ENCODE results near the gene MUCL3. TPM values are rescaled to one million over a fixed set of nuclear protein-coding genes. Genes with fewer than 3 reads are reported as not detected.
"Not testable (repeated sequence)": the region's sequence is repeated elsewhere in the genome, so short reads cannot be mapped to it uniquely, and the experiment has no call there.

MUCL3 gene
- total RNA-seq, 2 experiments from 2014 or later: not detected

DNA sequence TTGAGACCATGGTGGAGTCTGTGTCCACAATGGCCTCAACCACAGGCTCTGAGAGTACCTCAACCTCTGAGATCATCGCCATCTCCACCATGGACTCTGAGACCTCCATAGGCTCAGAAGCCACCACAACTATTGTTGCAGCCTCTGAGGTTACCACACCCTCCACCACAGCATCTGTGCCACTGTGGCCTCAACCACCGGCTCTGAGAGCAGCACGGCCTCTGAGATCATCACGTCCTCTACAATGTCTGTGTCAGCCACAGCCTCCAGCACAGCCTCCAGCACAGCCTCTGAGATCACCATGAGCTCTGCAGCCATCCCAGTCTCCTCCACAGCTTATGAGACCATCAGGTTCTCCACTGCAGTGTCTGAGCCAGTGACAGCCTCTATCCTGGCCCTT is 23.3 kb downstream of the MUCL3 start:
- Histone ChIP-seq H3K27me3 (ENCODE audit: control insufficient read depth in 1 of 2, insufficient read depth in 2 of 2, low read length in 2 of 2) (peaks cover 3 to 4% of the 10 kb centered on the region in 2 experiments), H3K4me1 (ENCODE audit: insufficient read depth, low read length) (peaks cover 8% of the 10 kb centered on the region), H3K4me3 (ENCODE audit: low read length) (no peak overlapping the region), H3K27ac (ENCODE audit: low read depth in 1 of 2, low read length in 2 of 2) (no peak overlapping the region), H3K9me3 (ENCODE audit: control insufficient read depth in 1 of 2, insufficient read depth in 1 of 2, low read length in 2 of 2) (no peaks in the 10 kb centered on the region), H3K36me3 (ENCODE audit: insufficient read depth, low read length) (no peaks in the 10 kb centered on the region)
- ChIA-PET CTCF (no interaction called here), POLR2A (no interaction called here)
- H3K36me3 Mint-ChIP-seq (ENCODE audit: low read depth): no peaks in the 10 kb centered on the region
- H3K4me1 Mint-ChIP-seq (ENCODE audit: low read depth): peaks cover 8% of the 10 kb centered on the region
- no peaks in the 10 kb centered on the region for H3K9me3 Mint-ChIP-seq
- peaks cover 23% of the 10 kb centered on the region for H3K27me3 Mint-ChIP-seq
- H3K27ac Mint-ChIP-seq: no peak overlapping the region
- intact Hi-C loops (cut with DNase I, micrococcal nuclease): no loop called here
- no peak overlapping the region for H3K4me3 Mint-ChIP-seq
- no peak for ATAC-seq (ENCODE audit: poor library complexity)
- no peak for TF ChIP-seq CTCF (IDR thresholded peaks at IDR 0.05)
- DNase-seq: peak in 3 of 14 experiments; percentile 13 to 35 (median 15)

- Histone ChIP-seq H3K36me3 (ENCODE audit: insufficient read depth, low read length) (no peaks in the 10 kb centered on the region), H3K4me1 (ENCODE audit: insufficient read depth, low read length) (peaks cover 8% of the 10 kb centered on the region), H3K27ac (ENCODE audit: low read depth in 1 of 2, low read length in 2 of 2) (no peak overlapping the region), H3K27me3 (ENCODE audit: control insufficient read depth in 1 of 2, insufficient read depth in 2 of 2, low read length in 2 of 2) (peaks cover 0 to 4% of the 10 kb centered on the region in 2 experiments), H3K4me3 (ENCODE audit: low read length) (no peak overlapping the region), H3K9me3 (ENCODE audit: control insufficient read depth in 1 of 2, insufficient read depth in 1 of 2, low read length in 2 of 2) (no peaks in the 10 kb centered on the region)
- ATAC-seq (ENCODE audit: poor library complexity): no peak
- H3K36me3 Mint-ChIP-seq (ENCODE audit: low read depth): no peaks in the 10 kb centered on the region
- intact Hi-C loops (cut with DNase I, micrococcal nuclease): no loop called here
- no peak overlapping the region for H3K27ac Mint-ChIP-seq
- ChIA-PET POLR2A (no interaction called here), CTCF (no interaction called here)
- DNase-seq: no peak
- no peak overlapping the region for H3K4me3 Mint-ChIP-seq
- no peaks in the 10 kb centered on the region for H3K9me3 Mint-ChIP-seq
- peaks cover 8% of the 10 kb centered on the region for H3K4me1 Mint-ChIP-seq (ENCODE audit: low read depth)
- peaks cover 19% of the 10 kb centered on the region for H3K27me3 Mint-ChIP-seq
- no peak for TF ChIP-seq CTCF (IDR thresholded peaks at IDR 0.05)
Measured at GRCh38 chr6:30965140-30965601, 24.4 kb downstream of the MUCL3 start.

- intact Hi-C loops (cut with DNase I, micrococcal nuclease): no loop called here
- H3K4me3 ChIP-seq (ENCODE audit: low read length): no peak overlapping the region
- peaks cover 0 to 4% of the 10 kb centered on the region in 2 experiments for H3K27me3 ChIP-seq (ENCODE audit: control insufficient read depth in 1 of 2, insufficient read depth in 2 of 2, low read length in 2 of 2)
- no peak overlapping the region for H3K27ac ChIP-seq (ENCODE audit: low read depth in 1 of 2, low read length in 2 of 2)
- Mint-ChIP-seq H3K4me3 (no peak overlapping the region), H3K36me3 (ENCODE audit: low read depth) (no peaks in the 10 kb centered on the region), H3K4me1 (ENCODE audit: low read depth) (peaks cover 8% of the 10 kb centered on the region), H3K27ac (no peak overlapping the region), H3K9me3 (no peaks in the 10 kb centered on the region), H3K27me3 (peaks cover 21% of the 10 kb centered on the region)
- no peak for ATAC-seq (ENCODE audit: poor library complexity)
- CTCF ChIA-PET: no interaction called here
- no peak for DNase-seq
- H3K4me1 ChIP-seq (ENCODE audit: insufficient read depth, low read length): peaks cover 8% of the 10 kb centered on the region
- POLR2A ChIA-PET: no interaction called here
- TF ChIP-seq CTCF (IDR thresholded peaks at IDR 0.05): no peak
- no peaks in the 10 kb centered on the region for H3K9me3 ChIP-seq (ENCODE audit: control insufficient read depth in 1 of 2, insufficient read depth in 1 of 2, low read length in 2 of 2)
- no peaks in the 10 kb centered on the region for H3K36me3 ChIP-seq (ENCODE audit: insufficient read depth, low read length)
Measured at GRCh38 chr6:30966154-30966553, 25.4 kb downstream of the MUCL3 start.

DNA sequence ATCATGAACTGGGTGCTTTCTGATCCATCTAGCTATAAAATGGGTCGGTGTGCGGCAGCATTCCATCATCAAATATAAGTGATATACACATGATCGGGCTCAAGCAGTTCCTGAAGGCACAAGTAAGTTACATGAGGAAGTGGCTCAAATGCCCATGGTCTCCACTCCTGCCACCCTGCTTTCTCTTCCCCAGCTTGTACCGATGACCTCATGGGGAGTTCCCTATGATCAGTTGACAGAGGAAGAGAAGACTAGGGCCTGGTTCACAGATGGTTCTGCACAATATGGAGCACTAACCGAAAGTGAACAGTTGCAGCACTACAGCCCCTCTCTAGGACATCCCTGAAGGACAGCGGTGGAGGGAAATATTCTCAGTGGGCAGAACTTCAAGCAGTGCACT is 28.4 kb downstream of the MUCL3 start:
- H3K36me3 Mint-ChIP-seq (ENCODE audit: low read depth); CTCF ChIA-PET: not testable (repeated sequence)

More for the DNA sequence above, 28.4 kb downstream of the MUCL3 start:
- H3K4me3 ChIP-seq (ENCODE audit: low read length); H3K9me3 ChIP-seq (ENCODE audit: control insufficient read depth in 1 of 2, insufficient read depth in 1 of 2, low read length in 2 of 2); H3K27me3 ChIP-seq (ENCODE audit: control insufficient read depth in 1 of 2, insufficient read depth in 2 of 2, low read length in 2 of 2); intact Hi-C loops (cut with DNase I, micrococcal nuclease); H3K4me1 Mint-ChIP-seq (ENCODE audit: low read depth); H3K4me1 ChIP-seq (ENCODE audit: insufficient read depth, low read length); H3K4me3 Mint-ChIP-seq; ATAC-seq (ENCODE audit: poor library complexity); H3K9me3 Mint-ChIP-seq; H3K27ac Mint-ChIP-seq; H3K27ac ChIP-seq (ENCODE audit: low read depth in 1 of 2, low read length in 2 of 2); POLR2A ChIA-PET; H3K36me3 ChIP-seq (ENCODE audit: insufficient read depth, low read length): not testable (repeated sequence)
- DNase-seq: peak in 3 of 14 experiments; percentile 13 to 49 (median 37)
- peaks cover 38% of the 10 kb centered on the region for H3K27me3 Mint-ChIP-seq
